A549 (cell line): ENCODE results near the gene TMEM120B. TPM values are rescaled to one million over a fixed set of nuclear protein-coding genes. Genes with fewer than 3 reads are reported as not detected.

ENCODE experiments used
- ATAC-seq, 2 experiments: fragments of 200-7000 bp in 1 of 2; fragments of >200 bp in 1 of 2; cut with Nextera tagmentation in 1 of 2; cut with Tn5 transposase in 1 of 2; 3 replicates each; pipeline versions ENCODE4 v1.8.0 to v1.9.1; 2018 to 2020; ENCODE audit warnings: mild to moderate bottlenecking in 1 of 2, moderate library complexity in 1 of 2
- CTCF ChIA-PET: fragments of 300-600 bp; sonication (Branson Sonifier 250); formaldehyde crosslinking; extraction: SDS; loops from one replicate; lab custom pipeline; 2021; ENCODE audit warnings: antibody characterized with exemption, inconsistent platforms; lab: Yijun Ruan, JAX
- POLR2A ChIA-PET: fragments of 350-600 bp; formaldehyde crosslinking; extraction: SDS; loops from one replicate; lab custom pipeline; 2021; ENCODE audit warnings: antibody characterized with exemption, inconsistent platforms; lab: Yijun Ruan, JAX
- DNase-seq, 2 experiments: peaks; one replicate each; pipeline versions ENCODE4 v3.0.0 to v3.0.0-alpha.2; 2011 to 2016; ENCODE audit warnings: low read depth in 1 of 2, low spot score in 1 of 2
- FAIRE-seq: peaks from 2 replicates; lab custom pipeline; 2011; peaks lifted over from hg19 to GRCh38; lab: Jason Lieb, UNC
- H3K27ac ChIP-seq, 2 experiments: fragments of >200 bp; sonication (Bioruptor Twin); formaldehyde crosslinking; 3 replicates each; pipeline ENCODE4 v1.5.1; 2016 to 2017
- H3K4me1 ChIP-seq: fragments of >200 bp; sonication (Bioruptor Twin); formaldehyde crosslinking; 3 replicates; pipeline ENCODE4 v1.6.1; 2016
- H3K4me2 ChIP-seq: fragments of >200 bp; sonication (Bioruptor Twin); formaldehyde crosslinking; 3 replicates; pipeline ENCODE4 v1.6.1; 2016
- H3K4me3 ChIP-seq: fragments of >200 bp; sonication (Bioruptor Twin); formaldehyde crosslinking; 3 replicates; pipeline ENCODE4 v1.5.1; 2016
- H3K9me3 ChIP-seq: fragments of >200 bp; sonication (Bioruptor Twin); formaldehyde crosslinking; 3 replicates; pipeline ENCODE4 v1.6.1; 2016
- BHLHE40 ChIP-seq: IDR thresholded peaks from 2 replicates; pipeline ENCODE4 v1.6.1; 2012; ENCODE audit warnings: low read depth, low read length, inconsistent platforms
- CEBPB ChIP-seq, 2 experiments: fragments of >200 bp in 1 of 2; sonication (Bioruptor Twin) in 1 of 2; formaldehyde crosslinking in 1 of 2; IDR thresholded peaks; 2 replicates each; pipeline ENCODE4 v1.6.1; 2012 to 2016
- CHD2 ChIP-seq: fragments of 150-350 bp; IDR thresholded peaks from 2 replicates; pipeline ENCODE4 v1.6.1; 2014; ENCODE audit warnings: low read length; ENCODE audit not compliant: partially characterized antibody
- CHD4 ChIP-seq: fragments of 200-600 bp; sonication (generic); IDR thresholded peaks from 2 replicates; pipeline ENCODE4 v1.6.1; 2016; ENCODE audit warnings: antibody characterized with exemption, mild to moderate bottlenecking, borderline replicate concordance
- EHF ChIP-seq: fragments of 250-450 bp; sonication (Bioruptor Pico); IDR thresholded peaks from 2 replicates; pipeline ENCODE4 v1.5.0; 2020; ENCODE audit warnings: mild to moderate bottlenecking
- ESRRA ChIP-seq: fragments of 150-350 bp; IDR thresholded peaks from 2 replicates; pipeline ENCODE4 v1.6.1; 2014; ENCODE audit warnings: mild to moderate bottlenecking, low read length, borderline replicate concordance
- FOSL2 ChIP-seq, 2 experiments: fragments of 450-650 bp in 1 of 2; fragments of >200 bp in 1 of 2; sonication (Bioruptor Twin) in 1 of 2; formaldehyde crosslinking; IDR thresholded peaks; 2 replicates each; pipeline versions ENCODE4 v1.5.0 to v1.6.1; 2016 to 2020; ENCODE audit warnings: mild to moderate bottlenecking in 1 of 2, moderate library complexity in 1 of 2
- GATA3 ChIP-seq: IDR thresholded peaks from 2 replicates; pipeline ENCODE4 v1.6.1; 2012; ENCODE audit warnings: borderline replicate concordance
- HDAC2 ChIP-seq: fragments of 200-600 bp; sonication (generic); IDR thresholded peaks from 2 replicates; pipeline ENCODE4 v1.6.1; 2016
- HEYL ChIP-seq: fragments of 250-450 bp; sonication (Bioruptor Pico); IDR thresholded peaks from 2 replicates; pipeline ENCODE4 v1.8.0; 2021; ENCODE audit warnings: mild to moderate bottlenecking, moderate library complexity
- HOXA7 ChIP-seq: fragments of 250-450 bp; sonication (Bioruptor Pico); IDR thresholded peaks from 2 replicates; pipeline ENCODE4 v1.5.0; 2020; ENCODE audit warnings: mild to moderate bottlenecking, moderate library complexity
- KDM5A ChIP-seq: fragments of 200-600 bp; sonication (generic); IDR thresholded peaks from 2 replicates; pipeline ENCODE4 v1.6.1; 2016; ENCODE audit warnings: antibody characterized with exemption, mild to moderate bottlenecking
- MYC ChIP-seq: IDR thresholded peaks from 2 replicates; pipeline ENCODE4 v1.6.1; 2012; ENCODE audit warnings: mild to moderate bottlenecking, inconsistent platforms, low read length, improper control_type of control experiment, borderline replicate concordance
- NFE2L2 ChIP-seq: fragments of 150-350 bp; conservative IDR thresholded peaks from 2 replicates; pipeline ENCODE4 v1.6.1; 2014; ENCODE audit warnings: low read length
- NR3C1 ChIP-seq: fragments of >200 bp; sonication (Bioruptor Twin); formaldehyde crosslinking; IDR thresholded peaks from 3 replicates; pipeline ENCODE4 v1.6.1; 2017
- PHF8 ChIP-seq: fragments of 200-600 bp; sonication (generic); IDR thresholded peaks from 2 replicates; pipeline ENCODE4 v1.6.1; 2016; ENCODE audit warnings: low read depth, mild to moderate bottlenecking, antibody characterized with exemption, moderate library complexity, borderline replicate concordance
- RAD21 ChIP-seq, 2 experiments: fragments of >200 bp in 1 of 2; sonication (Bioruptor Twin) in 1 of 2; formaldehyde crosslinking in 1 of 2; IDR thresholded peaks in 1 of 2; conservative IDR thresholded peaks in 1 of 2; 2 replicates in 1 of 2; 3 replicates in 1 of 2; pipeline ENCODE4 v1.6.1; 2012 to 2018; ENCODE audit warnings: inconsistent platforms in 1 of 2
- RCOR1 ChIP-seq: fragments of 150-350 bp; IDR thresholded peaks from 2 replicates; pipeline ENCODE4 v1.6.1; 2014; ENCODE audit warnings: antibody characterized with exemption, low read length, low read depth
- TFCP2L1 ChIP-seq: fragments of 250-450 bp; sonication (Bioruptor Pico); IDR thresholded peaks from 2 replicates; pipeline ENCODE4 v1.5.0; 2021; ENCODE audit warnings: mild to moderate bottlenecking
- TP53 ChIP-seq: fragments of 250-450 bp; sonication (Bioruptor Pico); IDR thresholded peaks from 2 replicates; pipeline ENCODE4 v1.5.0; 2021; ENCODE audit warnings: mild to moderate bottlenecking, moderate library complexity
- ZC3H11A ChIP-seq: fragments of 450-650 bp; IDR thresholded peaks from 2 replicates; pipeline ENCODE4 v1.6.1; 2014; ENCODE audit warnings: antibody characterized with exemption, mild to moderate bottlenecking
- ZFP36 ChIP-seq: fragments of 450-650 bp; IDR thresholded peaks from 2 replicates; pipeline ENCODE4 v1.6.1; 2014; ENCODE audit warnings: borderline replicate concordance; ENCODE audit not compliant: partially characterized antibody
- WGBS: methylation state at CpG from one replicate; pipeline ENCODE4 v1.1.6; 2017; ENCODE audit errors: missing lambda C conversion rate; 5-methylcytosine and 5-hydroxymethylcytosine counted together
- polyA plus RNA-seq, 4 experiments: library from polyadenylated mRNA; depleted of rRNA in 3 of 4; stranded (reverse); fragments of >200 nt; fragmentation: RNase III in 1 of 4; extraction: RNeasy Plus Mini Kit Qiagen cat#74134 plus additional on column Dnase treatment in 1 of 4; gene quantifications; 2 replicates in 3 of 4; 3 replicates in 1 of 4; pipeline ENCODE4 v1.2.3, GENCODE V29; 2011 to 2017
- TF ChIP-seq, protein P1 (sequence below): fragments of 250-450 bp; sonication (Bioruptor Pico); IDR thresholded peaks from 2 replicates; pipeline ENCODE4 v1.5.0; 2021; ENCODE audit warnings: mild to moderate bottlenecking, moderate library complexity, borderline replicate concordance
- TF ChIP-seq, protein P2 (sequence below): IDR thresholded peaks from 2 replicates; pipeline ENCODE4 v1.6.1; 2012
- TF ChIP-seq, protein P3 (sequence below): fragments of 250-450 bp; sonication (Bioruptor Pico); IDR thresholded peaks from 2 replicates; pipeline ENCODE4 v1.5.0; 2020; ENCODE audit warnings: low read depth, mild to moderate bottlenecking, moderate library complexity

TMEM120B gene
- polyA plus RNA-seq, 2 of the 4 experiments (the other 2 are of a cell fraction) = 10.6 to 13.2 TPM

DNA sequence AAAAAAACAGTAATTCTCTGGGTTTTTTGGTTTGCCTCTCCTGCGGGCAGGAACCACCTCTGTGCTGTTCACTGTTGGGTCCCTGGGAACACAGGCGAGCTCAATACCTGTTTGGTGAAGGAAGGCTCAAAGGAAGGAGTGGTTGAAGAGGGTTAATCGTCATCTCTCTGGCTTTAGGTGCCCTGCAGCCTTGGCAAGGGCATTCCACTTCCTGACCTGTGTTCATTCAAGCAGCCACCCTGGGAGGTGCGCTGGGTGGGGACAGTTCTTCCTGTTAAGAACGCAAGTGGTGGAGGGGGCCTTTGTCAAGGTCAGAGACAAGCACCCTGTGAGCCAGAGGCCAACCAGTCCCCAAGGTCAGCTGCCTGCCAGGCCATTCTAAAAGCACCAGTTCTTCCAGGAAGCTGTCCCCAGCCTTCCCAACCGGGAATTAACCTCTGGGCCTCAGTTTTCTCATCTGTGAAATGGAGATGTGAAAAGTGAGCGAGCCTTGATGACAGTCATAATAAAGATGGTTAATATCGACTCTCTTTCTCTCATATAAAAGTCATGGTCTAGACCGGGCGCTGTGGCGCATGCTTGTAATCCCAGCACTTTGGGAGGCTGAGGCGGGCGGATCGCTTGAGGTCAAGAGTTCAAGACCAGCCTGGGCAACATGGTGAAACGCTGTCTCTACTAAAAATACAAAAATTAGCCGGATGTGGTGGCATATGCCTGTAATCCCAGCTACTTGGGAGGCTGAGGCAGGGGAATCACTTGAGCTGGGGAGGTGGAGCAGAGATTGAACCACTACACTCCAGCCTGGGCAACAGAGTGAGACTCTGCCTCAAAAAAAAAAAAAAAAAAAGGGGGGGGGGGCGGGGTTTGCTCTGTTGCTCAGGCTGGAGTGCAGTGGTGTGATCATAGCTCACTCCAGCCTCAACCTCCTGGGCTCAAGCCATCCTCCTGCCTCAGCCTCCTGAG lies 74.8 kb downstream of the TMEM120B start (continued):
- TF ChIP-seq ESRRA (no peak), ZFP36 (no peak), HDAC2 (0 out of 2 replicates have a peak, but pooled peaks have one; percentile 43), CHD2 (no peak), TP53 (CRISPR knock-in tag) (peak; percentile 59; the same call in 1 of the 2 replicates), KDM5A (no peak), PHF8 (no peak), RCOR1 (0 out of 2 replicates have a peak, but pooled peaks have one; percentile 71), CEBPB (IDR thresholded peaks at IDR 0.05) (no peak), MYC (no peak), HOXA7 (CRISPR knock-in tag) (no peak), NFE2L2 (no peak), HEYL (no peak), TFCP2L1 (CRISPR knock-in tag) (no peak), RAD21 (conservative IDR thresholded peaks at IDR 0.05 in 1 of 2, IDR thresholded peaks at IDR 0.05 in 1 of 2) (no peak)
- TF ChIP-seq, protein P1, sequence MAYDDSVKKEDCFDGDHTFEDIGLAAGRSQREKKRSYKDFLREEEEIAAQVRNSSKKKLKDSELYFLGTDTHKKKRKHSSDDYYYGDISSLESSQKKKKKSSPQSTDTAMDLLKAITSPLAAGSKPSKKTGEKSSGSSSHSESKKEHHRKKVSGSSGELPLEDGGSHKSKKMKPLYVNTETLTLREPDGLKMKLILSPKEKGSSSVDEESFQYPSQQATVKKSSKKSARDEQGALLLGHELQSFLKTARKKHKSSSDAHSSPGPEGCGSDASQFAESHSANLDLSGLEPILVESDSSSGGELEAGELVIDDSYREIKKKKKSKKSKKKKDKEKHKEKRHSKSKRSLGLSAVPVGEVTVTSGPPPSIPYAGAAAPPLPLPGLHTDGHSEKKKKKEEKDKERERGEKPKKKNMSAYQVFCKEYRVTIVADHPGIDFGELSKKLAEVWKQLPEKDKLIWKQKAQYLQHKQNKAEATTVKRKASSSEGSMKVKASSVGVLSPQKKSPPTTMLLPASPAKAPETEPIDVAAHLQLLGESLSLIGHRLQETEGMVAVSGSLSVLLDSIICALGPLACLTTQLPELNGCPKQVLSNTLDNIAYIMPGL (CRISPR knock-in tag) = no peak
- TF ChIP-seq, protein P2, sequence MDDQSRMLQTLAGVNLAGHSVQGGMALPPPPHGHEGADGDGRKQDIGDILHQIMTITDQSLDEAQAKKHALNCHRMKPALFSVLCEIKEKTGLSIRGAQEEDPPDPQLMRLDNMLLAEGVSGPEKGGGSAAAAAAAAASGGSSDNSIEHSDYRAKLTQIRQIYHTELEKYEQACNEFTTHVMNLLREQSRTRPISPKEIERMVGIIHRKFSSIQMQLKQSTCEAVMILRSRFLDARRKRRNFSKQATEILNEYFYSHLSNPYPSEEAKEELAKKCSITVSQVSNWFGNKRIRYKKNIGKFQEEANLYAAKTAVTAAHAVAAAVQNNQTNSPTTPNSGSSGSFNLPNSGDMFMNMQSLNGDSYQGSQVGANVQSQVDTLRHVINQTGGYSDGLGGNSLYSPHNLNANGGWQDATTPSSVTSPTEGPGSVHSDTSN = no peak
- TF ChIP-seq, protein P3, sequence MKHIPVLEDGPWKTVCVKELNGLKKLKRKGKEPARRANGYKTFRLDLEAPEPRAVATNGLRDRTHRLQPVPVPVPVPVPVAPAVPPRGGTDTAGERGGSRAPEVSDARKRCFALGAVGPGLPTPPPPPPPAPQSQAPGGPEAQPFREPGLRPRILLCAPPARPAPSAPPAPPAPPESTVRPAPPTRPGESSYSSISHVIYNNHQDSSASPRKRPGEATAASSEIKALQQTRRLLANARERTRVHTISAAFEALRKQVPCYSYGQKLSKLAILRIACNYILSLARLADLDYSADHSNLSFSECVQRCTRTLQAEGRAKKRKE = no peak

DNA sequence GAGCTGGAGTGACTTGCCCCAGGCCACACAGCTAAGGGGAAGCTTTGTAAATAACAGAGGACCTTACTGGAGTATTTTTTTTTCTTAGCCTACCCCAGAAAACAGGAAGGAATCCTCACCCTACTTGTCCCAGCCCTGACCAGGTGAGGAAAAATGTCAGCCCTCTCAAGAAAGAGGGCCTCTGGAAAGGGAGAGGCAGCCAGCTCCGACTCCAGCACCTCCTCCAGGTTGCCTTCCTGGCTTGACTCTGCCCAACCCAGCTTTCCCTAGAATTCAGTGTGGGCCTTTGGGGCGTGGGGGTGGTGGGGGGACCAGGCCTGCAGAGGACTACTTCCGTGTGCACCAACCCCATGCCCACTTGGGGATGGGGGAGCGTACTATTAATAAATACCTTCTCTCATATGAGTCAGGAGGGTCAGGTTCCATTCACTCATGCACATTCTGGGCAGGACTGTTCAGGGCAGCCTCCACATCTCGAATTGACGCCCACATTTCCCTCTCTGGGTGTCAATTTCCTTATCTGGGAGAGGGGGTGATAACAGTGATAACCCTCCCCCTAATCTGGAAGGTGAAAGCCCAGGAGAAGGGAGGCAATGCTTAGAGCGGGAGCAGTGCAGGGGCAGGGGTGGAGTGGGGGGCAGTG lies 75.7 kb downstream of the TMEM120B start:
- WGBS = 62% methylated on average over 7 of the region's 7 CpGs
- peak overlapping the region; percentile 47 for H3K4me2 ChIP-seq
- H3K4me3 ChIP-seq = no peak overlapping the region
- ChIA-PET CTCF (interaction anchor here (0.6 to 72.2 kb wide), 5 partner anchors 3 to 236 kb away, joined by 3 to 2657 read pairs (median 3); partner anchors contain the start of genes PSMD9, RHOF and SETD1B), POLR2A (interaction anchor here (0.6 kb wide), 2 partner anchors 89 to 178 kb away, joined by 4 to 6 read pairs; no protein-coding TSS in a partner anchor)
- TF ChIP-seq NR3C1 (no peak), ZFP36 (peak; percentile 97), EHF (CRISPR knock-in tag) (no peak), BHLHE40 (no peak), FOSL2 (IDR thresholded peaks at IDR 0.05) (no peak), FOSL2 (CRISPR knock-in tag; IDR thresholded peaks at IDR 0.05) (peak; percentile 2; the same call in 1 of the 2 replicates), CHD4 (no peak), RAD21 (conservative IDR thresholded peaks at IDR 0.05 in 1 of 2, IDR thresholded peaks at IDR 0.05 in 1 of 2) (no peak), ZC3H11A (no peak), GATA3 (no peak), NFE2L2 (no peak), RCOR1 (no peak)
- TF ChIP-seq, protein P2 = no peak
- TF ChIP-seq, protein P3 = no peak
- no peaks in the 10 kb centered on the region for H3K9me3 ChIP-seq
- FAIRE-seq = no peak
- H3K4me1 ChIP-seq = peaks cover 85% of the 10 kb centered on the region
- ATAC-seq = no peak
- peak overlapping the region; percentile 23 to 100; a peak in 5 of 6 replicates for H3K27ac ChIP-seq
- no peak for DNase-seq
